ENCODE data around the gene ZSWIM4.

Gene ZSWIM4

DNA sequence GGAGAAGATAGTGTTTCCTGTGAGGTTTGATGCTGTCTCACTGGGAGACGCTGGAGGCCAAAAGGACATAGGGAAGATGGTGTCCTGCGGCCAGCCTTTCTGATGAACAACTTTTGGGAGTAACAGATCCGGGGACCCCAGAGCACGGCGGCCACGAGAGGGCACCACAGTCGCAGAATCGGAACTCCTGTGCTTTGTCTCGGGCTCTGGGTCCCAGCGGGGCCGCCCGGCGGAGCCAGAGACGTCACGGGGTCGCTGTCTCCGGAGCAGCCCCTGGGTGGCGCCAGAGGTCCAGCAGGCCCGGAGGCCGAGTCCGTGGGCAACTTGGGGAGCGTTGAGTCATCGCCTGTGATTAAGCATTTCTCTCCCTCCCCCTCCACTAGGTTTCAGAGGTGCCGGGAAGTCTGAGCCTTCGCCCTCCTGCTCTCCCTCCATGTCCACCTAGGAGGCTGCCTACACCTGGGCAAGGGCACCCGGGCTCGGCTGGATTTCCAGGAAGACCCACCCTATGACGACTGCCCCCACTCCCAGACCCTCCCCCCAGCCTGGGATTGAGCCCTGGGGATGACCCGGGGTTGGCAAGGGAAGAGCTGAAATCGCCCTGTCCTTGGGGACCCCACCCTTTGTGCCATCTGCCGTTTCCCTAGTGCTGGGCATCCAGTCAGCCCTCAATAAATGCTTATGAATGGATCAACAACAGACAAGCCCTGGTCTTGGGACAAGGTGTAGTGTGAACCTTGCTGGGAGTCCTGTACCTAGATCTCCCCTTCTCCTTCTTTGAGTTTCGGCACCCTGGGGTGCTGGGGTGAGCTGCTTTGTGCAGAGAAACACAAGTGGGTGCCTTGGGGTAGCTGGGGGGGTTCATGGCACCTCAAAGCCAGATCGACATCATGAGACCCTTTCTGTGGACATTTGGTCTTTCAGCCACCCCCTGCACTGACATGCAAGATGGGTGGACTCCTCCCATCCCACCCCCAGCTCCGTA is 85.1 kb downstream of the ZSWIM4 start:
- peak; percentile 90 for DNase-seq

- DNase-seq = no peak
These were observed 86.0 kb downstream of the ZSWIM4 start for GRCh38 chr19:13881251-13881691.
